HG03442 (cell line): ENCODE results near the gene GNG7.

ENCODE experiments used
- ATAC-seq: cut with Tn5 transposase; IDR thresholded peaks from one replicate; pipeline ENCODE4 v1.9.1; 2021; ENCODE audit warnings: mild to moderate bottlenecking, moderate library complexity; ENCODE audit not compliant: unreplicated experiment

The GNG7 gene

DNA sequence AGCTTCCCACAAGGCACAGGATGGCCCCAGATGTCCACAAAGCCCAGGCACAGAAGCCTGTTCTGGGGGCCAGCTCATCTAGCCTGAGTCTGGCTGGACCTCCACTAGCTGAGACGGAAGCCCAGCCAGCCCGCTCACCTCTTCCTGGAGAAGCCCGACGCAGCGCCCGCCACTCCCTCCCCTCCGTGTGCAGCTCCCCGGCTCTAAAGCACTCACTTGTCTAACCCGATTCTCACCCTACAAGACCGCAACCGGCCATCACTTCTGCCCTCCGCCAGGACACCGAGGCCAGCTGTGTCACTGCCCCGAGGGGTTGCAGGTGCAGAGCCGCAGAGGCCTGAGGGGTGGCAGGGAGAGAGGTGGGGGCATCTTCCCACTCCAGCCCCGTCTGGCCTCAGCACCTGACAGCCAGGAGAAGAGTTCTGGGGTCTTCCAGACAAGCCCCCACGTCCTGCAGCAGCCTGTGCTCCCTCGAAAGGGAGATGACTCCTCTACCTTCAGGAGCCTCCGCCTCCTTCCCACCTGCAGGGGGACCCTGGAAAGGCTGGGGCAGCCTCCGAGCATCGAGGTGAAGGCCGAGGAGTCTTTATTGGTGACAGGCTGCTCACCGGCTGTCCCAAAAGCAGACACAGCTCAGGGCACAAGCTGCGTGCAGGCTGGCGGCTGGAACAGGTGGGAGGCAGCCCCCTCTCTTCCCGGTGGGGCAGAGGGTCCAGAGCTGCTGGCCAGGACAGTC lies 24.6 kb upstream of the GNG7 start:
- no peak for ATAC-seq

DNA sequence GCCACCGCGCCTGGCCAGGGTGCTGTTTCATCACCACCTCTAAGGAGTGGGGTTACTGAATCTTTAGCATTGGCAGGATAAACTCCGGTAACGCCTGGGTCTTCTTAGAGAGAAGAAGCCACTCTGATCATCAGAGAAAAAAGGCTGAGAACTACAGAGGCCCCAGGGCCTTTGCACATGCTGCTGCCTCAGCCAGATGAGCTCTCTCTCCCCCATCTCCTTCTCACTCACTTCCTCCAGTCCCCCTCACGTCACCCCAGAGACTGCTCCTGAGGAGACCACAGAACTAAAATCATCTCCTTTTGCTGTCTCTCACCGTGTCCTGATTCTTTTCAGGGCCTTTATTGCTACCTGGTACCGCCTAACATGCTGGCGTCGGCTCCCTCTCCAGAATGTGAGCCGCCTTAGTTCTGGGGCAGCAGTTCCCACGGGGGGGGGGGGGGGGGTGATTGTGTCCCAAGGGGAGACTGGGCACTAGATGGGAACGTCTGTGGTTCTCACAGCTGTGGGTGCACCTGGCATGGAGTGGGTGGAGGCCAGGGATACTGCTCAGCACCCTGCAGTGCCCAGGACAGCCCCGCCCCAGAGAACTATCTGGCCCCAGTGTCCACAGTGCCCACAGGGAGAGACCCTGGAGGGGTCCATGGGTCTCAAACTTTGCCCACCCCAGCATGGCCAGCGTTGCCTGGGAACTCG lies 23.8 kb upstream of the GNG7 start:
- no peak for ATAC-seq

DNA sequence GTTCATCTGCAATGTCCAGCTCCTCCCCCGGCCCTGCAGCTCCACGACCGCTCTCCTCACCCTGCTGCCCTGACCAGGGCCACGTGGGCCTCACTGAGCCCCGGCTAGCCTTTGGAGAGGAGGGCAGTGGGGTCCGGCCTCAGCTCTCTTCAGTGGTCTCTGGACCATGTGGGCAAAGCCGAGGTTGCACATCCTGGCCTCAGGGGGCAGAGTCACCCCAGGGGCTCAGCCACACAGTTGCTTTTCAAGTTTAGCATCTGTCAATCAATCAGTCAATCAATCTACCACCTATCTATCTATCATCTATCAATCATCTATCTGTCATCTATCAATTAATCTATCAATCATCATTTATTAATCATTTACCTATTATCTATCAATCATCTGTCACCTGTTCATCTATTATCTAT lies 21.7 kb upstream of the GNG7 start:
- no peak for ATAC-seq

DNA sequence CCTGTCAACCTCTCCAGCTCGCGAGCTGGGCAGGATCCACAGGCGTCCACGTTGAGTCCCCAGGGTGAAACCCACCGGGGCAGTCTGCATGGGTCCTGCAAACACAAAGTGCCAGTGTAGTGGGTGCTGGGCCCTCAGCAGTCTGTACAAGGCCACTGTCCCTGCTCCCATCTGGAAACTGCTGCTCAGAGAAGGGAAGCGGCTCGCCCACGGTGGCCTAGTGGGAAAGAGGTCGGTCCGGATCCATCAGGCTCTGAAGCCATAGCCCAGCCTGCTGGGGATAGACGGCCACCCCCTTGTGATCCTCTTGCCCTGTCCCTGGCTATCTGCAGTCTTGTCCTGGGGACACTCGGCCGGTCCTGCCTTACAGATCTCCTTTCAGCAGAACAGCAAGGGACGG lies 21.3 kb upstream of the GNG7 start:
- no peak for ATAC-seq

- no peak for ATAC-seq
Observed at GRCh38 chr19:2723345-2723715, 20.8 kb upstream of the GNG7 start.

DNA sequence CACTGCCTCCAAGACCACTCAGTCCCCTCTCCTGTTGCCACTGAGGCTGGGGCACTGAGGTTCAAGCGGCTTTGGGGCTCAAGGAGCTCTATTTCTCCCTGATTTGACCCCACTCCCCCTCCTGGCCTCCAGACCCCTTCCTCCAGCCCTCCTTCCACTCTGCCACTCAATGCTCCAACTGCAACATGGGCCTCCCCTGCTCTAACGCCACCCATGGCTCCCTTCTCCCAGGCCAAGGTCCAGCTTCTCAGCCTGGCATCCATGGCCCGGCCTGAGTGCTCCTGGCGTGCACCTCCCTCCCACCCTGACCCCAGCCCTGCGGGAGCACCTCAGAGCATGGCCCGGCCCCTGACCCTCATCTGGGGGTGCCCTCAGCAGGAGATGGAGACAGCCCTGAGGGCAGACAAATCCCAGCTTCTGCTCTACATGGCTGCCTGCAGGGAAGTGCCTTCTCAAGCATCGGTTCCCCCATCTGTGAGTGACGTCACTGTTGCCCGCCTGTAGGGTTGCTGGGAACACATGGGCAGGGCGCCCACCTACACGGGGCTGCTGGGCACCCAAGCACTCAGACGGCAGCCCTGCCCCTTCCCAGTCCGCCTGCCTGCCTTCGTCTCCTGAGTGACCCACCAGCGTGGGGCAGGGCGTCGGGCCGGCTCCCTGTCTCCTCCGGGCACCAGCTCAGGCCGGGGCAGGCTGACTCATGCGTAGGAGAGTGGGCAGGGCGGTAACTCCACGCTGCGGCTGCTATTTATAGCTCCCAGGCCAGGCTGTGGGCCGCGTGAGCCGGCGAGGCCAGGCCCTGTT lies 20.2 kb upstream of the GNG7 start:
- no peak for ATAC-seq

GRCh38 chr19:2721570-2722540 lies 19.4 kb upstream of the GNG7 start:
- no peak for ATAC-seq

- no peak for ATAC-seq
Observed at GRCh38 chr19:2720777-2721569, 18.5 kb upstream of the GNG7 start, which contains the start of gene DIRAS1. DIRAS1 (minus strand) TSS chr19:2721372; CDS start chr19:2717806, 3,566 bp downstream.

DNA sequence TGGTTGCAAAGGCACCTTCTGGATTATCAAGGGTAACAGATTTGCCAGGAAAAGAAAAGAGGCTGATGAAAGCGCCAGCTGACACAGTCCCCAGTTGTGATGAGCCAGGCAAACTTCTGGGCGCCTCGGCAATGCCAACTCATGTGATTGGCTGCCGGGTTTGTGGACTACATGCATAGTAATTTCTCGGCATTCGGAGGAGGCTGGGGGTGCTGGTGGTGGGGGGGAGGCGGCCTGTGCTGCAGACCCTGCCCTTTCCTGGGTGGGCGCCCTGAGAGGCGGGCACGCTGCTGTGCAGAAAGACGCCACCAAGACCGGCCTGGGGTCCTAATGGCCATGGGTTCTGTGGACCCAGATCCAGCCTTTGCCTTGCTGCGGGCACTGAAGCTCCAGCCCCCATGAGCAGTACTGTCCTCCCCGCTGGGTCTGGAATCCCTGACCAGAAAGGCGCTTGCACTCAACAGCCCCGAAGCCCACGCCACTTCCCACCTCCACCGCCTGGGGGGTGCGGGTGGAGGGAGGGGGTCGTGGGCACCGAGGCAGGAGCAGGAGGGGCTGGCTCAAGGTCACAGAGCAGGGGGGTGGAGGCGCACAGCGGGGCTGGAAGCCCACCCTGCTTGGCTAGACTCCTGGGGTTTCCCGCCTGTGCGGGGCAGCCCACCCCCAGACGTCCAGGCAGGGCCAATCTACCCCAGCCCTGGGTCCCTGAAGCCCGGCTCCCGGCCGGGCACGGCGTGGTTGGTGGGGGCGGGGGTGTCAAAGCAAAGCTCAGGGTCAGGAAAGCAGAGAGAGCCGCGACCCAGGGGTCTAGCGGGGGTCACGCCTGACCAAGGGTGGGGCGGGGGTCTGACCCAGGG lies 17.7 kb upstream of the GNG7 start:
- ATAC-seq = no peak

GRCh38 chr19:2719232-2719735 lies 16.8 kb upstream of the GNG7 start:
- ATAC-seq = no peak

GRCh38 chr19:2717638-2718541 lies 15.4 kb upstream of the GNG7 start:
- no peak for ATAC-seq

GRCh38 chr19:2716722-2717637 lies 14.5 kb upstream of the GNG7 start:
- no peak for ATAC-seq

GRCh38 chr19:2716275-2716650 lies 13.8 kb upstream of the GNG7 start:
- no peak for ATAC-seq

DNA sequence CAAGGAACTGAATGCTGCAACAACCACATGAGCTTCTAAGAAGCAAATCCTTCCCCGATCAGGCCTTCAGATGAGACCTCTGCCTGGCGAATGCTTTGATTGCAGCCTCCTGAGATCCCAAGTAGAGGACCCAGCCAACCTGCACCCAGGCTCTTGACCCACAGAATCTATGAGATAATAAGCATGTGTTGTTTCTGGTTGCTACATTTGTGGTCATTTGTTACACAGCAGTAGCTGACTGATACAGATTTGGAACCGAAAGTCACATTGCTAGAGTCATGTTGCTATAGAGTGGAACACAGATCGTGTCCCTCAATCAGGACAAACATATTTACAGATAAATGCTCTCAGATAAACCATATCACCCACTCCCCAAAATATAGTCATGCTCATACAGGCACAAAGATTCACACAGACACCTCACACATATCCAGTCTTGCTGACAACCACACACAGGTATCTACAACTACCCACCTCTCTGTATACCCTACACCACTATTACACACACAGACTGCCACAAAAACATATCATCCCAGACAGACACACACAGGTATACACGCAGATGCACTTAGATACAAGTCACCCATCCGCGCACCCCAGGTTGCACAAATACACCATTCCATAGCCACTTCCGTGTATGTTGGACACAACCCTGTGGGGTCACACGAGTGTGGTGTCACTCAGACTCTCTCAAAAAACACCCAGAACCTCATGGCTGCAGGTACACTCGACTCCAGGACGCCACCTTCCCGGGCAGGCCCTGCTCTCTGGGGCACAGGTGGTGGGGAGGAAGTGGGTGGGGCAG lies 13.2 kb upstream of the GNG7 start:
- ATAC-seq = no peak

DNA sequence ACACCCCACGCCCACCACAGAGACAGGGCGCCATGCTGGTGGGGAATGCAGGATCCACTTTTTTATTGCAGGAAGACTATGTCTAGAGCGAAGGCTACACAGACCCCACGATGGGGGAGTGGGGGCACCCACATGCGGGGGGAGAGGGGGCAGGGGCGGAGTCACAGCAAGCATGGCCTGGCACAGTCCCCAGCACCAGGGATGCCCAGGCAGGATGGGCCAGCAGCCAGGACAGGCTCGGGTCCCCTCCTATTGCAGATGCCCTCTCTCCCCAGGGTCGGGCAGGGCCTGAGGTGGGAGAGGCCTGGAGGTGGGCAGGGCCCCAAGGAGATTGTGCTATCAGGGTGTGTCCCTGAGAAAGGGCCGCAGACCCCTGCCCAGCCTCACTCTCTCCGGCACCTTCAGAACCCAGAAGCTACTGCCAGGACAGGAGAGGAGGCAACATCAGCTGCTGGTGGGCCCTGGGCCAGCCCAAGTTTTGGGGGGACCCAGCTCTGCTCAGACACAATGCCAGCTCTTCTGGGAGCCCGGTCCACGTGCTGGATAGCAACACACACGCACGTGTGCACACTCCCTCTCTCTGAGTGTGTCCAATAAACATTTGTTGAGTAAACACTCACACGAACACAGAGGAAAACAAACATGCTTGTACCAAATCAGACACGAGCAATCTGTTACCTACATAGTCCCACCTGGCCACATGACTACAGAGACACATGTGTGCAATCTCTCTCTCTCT lies 12.2 kb upstream of the GNG7 start:
- no peak for ATAC-seq
